PC-3 (cell line): Measurements from ENCODE around the gene ARID5B. TPM values are rescaled to one million over a fixed set of nuclear protein-coding genes. Genes with fewer than 3 reads are reported as not detected.

Experiments used
- ATAC-seq: fragments of 200-7000 bp; cut with Tn5 transposase; 2 replicates; pipeline ENCODE4 v1.9.1; 2020; ENCODE audit warnings: mild to moderate bottlenecking, moderate library complexity
- BruUV-seq: library from RNA; stranded (reverse); fragments of 400-500 nt; replicated peaks from 2 replicates; lab custom pipeline; 2021; lab: Mats Ljungman, UMichigan
- CTCF ChIA-PET: fragments of 300-600 bp; sonication (Branson Sonifier 250); formaldehyde crosslinking; loops from one replicate; lab custom pipeline; 2022; ENCODE audit warnings: antibody characterized with exemption; lab: Charles Lee
- POLR2A ChIA-PET: fragments of 300-600 bp; sonication (Branson Sonifier 250); formaldehyde crosslinking; loops from one replicate; lab custom pipeline; 2022; ENCODE audit warnings: antibody characterized with exemption; ENCODE audit not compliant: unreplicated experiment; lab: Charles Lee
- DNase-seq: peaks from one replicate; pipeline ENCODE4 v3.0.0-alpha.2; 2015
- H2AFZ ChIP-seq: fragments of 300-600 bp; sonication (generic); 2 replicates; pipeline ENCODE4 v1.6.0; 2016; ENCODE audit warnings: antibody characterized with exemption, low read length
- H3F3A ChIP-seq: fragments of 300-600 bp; sonication (generic); one replicate; pipeline ENCODE4 v1.6.0; 2017; ENCODE audit warnings: antibody characterized with exemption, low read length, control low read depth, mild to moderate bottlenecking; ENCODE audit not compliant: unreplicated experiment
- H3K27ac ChIP-seq: fragments of 300-600 bp; sonication (generic); 2 replicates; pipeline ENCODE4 v1.5.1; 2016; ENCODE audit warnings: mild to moderate bottlenecking, low read length
- H3K27me3 ChIP-seq: fragments of 300-600 bp; sonication (generic); 2 replicates; pipeline ENCODE4 v1.6.1; 2016; ENCODE audit warnings: low read length, mixed read lengths
- H3K36me3 ChIP-seq: fragments of 300-600 bp; sonication (generic); 2 replicates; pipeline ENCODE4 v1.6.1; 2016; ENCODE audit warnings: low read depth, mixed run types, low read length, mixed read lengths
- H3K4me1 ChIP-seq: fragments of 300-600 bp; sonication (generic); 2 replicates; pipeline ENCODE4 v1.5.1; 2016; ENCODE audit warnings: low read length; ENCODE audit not compliant: insufficient read depth
- H3K4me2 ChIP-seq: fragments of 300-600 bp; sonication (generic); 2 replicates; pipeline ENCODE4 v1.6.0; 2016; ENCODE audit warnings: low read length
- H3K4me3 ChIP-seq: fragments of 300-600 bp; sonication (generic); 2 replicates; pipeline ENCODE4 v1.5.1; 2016; ENCODE audit warnings: mild to moderate bottlenecking, low read length, mixed read lengths
- H3K79me2 ChIP-seq: fragments of 300-600 bp; sonication (generic); 2 replicates; pipeline ENCODE4 v1.6.1; 2017; ENCODE audit warnings: low read length, mixed read lengths
- H3K9ac ChIP-seq: fragments of 300-600 bp; sonication (generic); 2 replicates; pipeline ENCODE4 v1.6.0; 2016; ENCODE audit warnings: mild to moderate bottlenecking, low read length
- H3K9me2 ChIP-seq: fragments of 300-600 bp; sonication (generic); replicated peaks from 2 replicates; pipeline ENCODE4 v1.6.1; 2016; ENCODE audit warnings: mixed run types, low read length, mixed read lengths
- H3K9me3 ChIP-seq: fragments of 300-600 bp; sonication (generic); 2 replicates; pipeline ENCODE4 v1.6.1; 2016; ENCODE audit warnings: low read length, mixed read lengths
- H4K20me1 ChIP-seq: fragments of 300-600 bp; sonication (generic); 2 replicates; pipeline ENCODE4 v1.6.1; 2016; ENCODE audit warnings: low read length, mixed read lengths
- EZH2 ChIP-seq: fragments of 300-600 bp; sonication (generic); IDR thresholded peaks from one replicate; pipeline ENCODE4 v1.6.1; 2017; ENCODE audit warnings: antibody characterized with exemption, mild to moderate bottlenecking, low read length; ENCODE audit not compliant: unreplicated experiment
- EZH2phosphoT487 ChIP-seq: fragments of 300-600 bp; sonication (generic); IDR thresholded peaks from 2 replicates; pipeline ENCODE4 v1.6.1; 2018; ENCODE audit warnings: mild to moderate bottlenecking, antibody characterized with exemption, low read length, borderline replicate concordance
- intact Hi-C: fragments of 100-400 bp; cut with micrococcal nuclease; formaldehyde crosslinking; loops from 2 replicates; pipeline ENCODE4 v1.9.0; 2023
- total RNA-seq: library from RNA; depleted of rRNA; stranded (reverse); fragments of >200 nt; gene quantifications from 2 replicates; pipeline ENCODE4 v1.2.3, GENCODE V29; 2014
- TF ChIP-seq, protein P1 (sequence below): fragments of 300-600 bp; sonication (generic); conservative IDR thresholded peaks from 2 replicates; pipeline ENCODE4 v1.5.1; 2017; ENCODE audit warnings: antibody characterized with exemption, low read depth, mild to moderate bottlenecking, low read length

ARID5B gene
- total RNA-seq, 1 experiment from 2014 or later: 26.4 TPM

DNA sequence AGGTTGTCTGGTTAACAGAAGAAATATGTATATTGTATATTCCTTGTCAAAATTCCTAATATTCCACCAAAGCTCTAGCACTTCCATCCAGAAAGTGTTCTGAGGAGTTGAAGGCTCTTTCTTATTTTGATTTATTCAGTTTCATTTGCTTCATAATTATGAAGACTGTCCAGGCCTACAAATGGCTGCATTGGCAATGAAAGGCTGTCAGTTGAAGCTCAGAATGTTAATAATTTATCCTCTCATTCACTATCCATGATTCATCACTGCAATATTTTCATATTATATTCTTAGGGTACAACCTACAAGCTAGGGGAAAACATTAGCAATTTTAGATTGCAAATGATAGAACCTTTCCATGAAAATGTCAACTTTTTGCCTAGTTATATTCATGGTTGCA lies 57.3 kb downstream of the ARID5B start:
- Histone ChIP-seq H3K79me2 (no peaks in the 10 kb centered on the region), H3K36me3 (no peaks in the 10 kb centered on the region), H3K4me1 (no peaks in the 10 kb centered on the region), H3F3A (no peaks in the 10 kb centered on the region), H3K4me3 (no peak overlapping the region), H3K4me2 (no peak overlapping the region), H3K9me3 (no peaks in the 10 kb centered on the region), H2AFZ (no peak overlapping the region), H3K27me3 (no peaks in the 10 kb centered on the region), H3K27ac (no peak overlapping the region), H4K20me1 (no peaks in the 10 kb centered on the region), H3K9ac (no peak overlapping the region), H3K9me2 (no peaks in the 10 kb centered on the region)
- CTCF ChIA-PET: no interaction called here
- TF ChIP-seq, protein P1, sequence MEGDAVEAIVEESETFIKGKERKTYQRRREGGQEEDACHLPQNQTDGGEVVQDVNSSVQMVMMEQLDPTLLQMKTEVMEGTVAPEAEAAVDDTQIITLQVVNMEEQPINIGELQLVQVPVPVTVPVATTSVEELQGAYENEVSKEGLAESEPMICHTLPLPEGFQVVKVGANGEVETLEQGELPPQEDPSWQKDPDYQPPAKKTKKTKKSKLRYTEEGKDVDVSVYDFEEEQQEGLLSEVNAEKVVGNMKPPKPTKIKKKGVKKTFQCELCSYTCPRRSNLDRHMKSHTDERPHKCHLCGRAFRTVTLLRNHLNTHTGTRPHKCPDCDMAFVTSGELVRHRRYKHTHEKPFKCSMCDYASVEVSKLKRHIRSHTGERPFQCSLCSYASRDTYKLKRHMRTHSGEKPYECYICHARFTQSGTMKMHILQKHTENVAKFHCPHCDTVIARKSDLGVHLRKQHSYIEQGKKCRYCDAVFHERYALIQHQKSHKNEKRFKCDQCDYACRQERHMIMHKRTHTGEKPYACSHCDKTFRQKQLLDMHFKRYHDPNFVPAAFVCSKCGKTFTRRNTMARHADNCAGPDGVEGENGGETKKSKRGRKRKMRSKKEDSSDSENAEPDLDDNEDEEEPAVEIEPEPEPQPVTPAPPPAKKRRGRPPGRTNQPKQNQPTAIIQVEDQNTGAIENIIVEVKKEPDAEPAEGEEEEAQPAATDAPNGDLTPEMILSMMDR: no peak
- no peak for TF ChIP-seq EZH2phosphoT487
- TF ChIP-seq EZH2: no peak
- POLR2A ChIA-PET: no interaction called here
- ATAC-seq (no peak), DNase-seq (no peak)
- intact Hi-C loops: no loop called here
- no TSS peak for BruUV-seq

DNA sequence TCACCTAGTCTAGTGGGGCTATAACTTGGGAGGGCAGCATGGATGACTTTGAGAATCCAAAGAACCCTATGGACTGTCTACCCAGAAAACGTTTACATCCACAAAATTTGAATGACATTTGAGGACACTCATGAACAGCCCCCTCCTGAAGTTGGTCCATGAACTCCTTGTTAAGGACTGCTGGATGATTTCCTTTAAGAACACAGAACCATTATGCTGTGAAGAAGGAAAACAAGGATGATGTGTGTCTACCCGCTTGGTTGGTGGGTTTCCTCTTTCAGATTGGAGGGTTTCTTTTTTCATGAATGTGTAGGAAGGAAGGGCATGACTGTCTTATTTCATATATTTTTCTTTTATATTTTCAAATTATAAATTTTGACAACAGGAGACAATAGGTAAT lies 58.3 kb downstream of the ARID5B start:
- no peak overlapping the region for H3K4me2 ChIP-seq

More for the DNA sequence above, 58.3 kb downstream of the ARID5B start:
- Histone ChIP-seq H3K79me2 (no peaks in the 10 kb centered on the region), H3K27ac (no peak overlapping the region), H3K9ac (no peak overlapping the region), H4K20me1 (no peaks in the 10 kb centered on the region), H3K27me3 (no peaks in the 10 kb centered on the region), H3K9me2 (no peaks in the 10 kb centered on the region), H3K9me3 (no peaks in the 10 kb centered on the region), H3K4me1 (no peaks in the 10 kb centered on the region), H3K36me3 (no peaks in the 10 kb centered on the region), H3F3A (no peaks in the 10 kb centered on the region), H3K4me3 (no peak overlapping the region), H2AFZ (no peak overlapping the region)
- intact Hi-C loops: no loop called here
- POLR2A ChIA-PET: no interaction called here
- TF ChIP-seq EZH2: no peak
- TF ChIP-seq, protein P1: no peak
- TF ChIP-seq EZH2phosphoT487: no peak
- no peak for DNase-seq
- BruUV-seq: no TSS peak
- CTCF ChIA-PET: no interaction called here
- ATAC-seq: no peak
